GM19238 (cell line): ENCODE results near the gene SPEG.

Source experiments
- DNase-seq: peaks from one replicate; pipeline ENCODE4 v3.0.0; 2011; ENCODE audit warnings: low spot score; ENCODE audit not compliant: insufficient read length

The SPEG gene

DNA sequence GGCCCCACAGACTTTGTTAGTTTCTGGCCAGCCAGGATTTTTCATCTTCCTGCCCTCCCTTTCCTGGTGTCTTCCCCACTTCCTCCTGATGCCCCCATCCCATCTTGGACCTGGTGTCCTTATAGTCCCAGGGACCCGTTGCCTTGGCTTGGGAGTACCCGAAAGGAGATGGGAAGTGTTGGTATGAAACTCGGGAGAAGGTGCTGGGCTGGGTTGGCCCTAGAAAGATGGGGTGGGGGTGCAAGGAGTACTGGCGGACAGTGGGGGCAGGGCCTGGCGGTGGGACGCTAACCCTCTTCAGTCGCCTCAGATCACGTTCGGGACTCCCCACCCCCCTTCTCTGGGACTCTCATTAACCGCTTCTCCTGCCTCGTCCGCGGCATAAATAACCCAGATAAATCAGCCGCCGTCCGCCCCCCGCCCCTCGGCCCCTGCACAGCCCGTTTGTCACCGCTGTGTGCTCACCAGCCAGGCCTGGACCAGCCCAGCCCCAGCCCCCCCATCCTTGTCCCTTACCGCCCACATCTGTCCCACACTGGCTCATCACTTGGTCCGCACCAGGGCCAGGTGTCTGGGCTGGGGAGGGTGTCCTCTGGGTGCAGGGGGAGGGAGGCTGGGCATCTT lies 76.0 kb downstream of the SPEG start:
- DNase-seq: no peak

DNA sequence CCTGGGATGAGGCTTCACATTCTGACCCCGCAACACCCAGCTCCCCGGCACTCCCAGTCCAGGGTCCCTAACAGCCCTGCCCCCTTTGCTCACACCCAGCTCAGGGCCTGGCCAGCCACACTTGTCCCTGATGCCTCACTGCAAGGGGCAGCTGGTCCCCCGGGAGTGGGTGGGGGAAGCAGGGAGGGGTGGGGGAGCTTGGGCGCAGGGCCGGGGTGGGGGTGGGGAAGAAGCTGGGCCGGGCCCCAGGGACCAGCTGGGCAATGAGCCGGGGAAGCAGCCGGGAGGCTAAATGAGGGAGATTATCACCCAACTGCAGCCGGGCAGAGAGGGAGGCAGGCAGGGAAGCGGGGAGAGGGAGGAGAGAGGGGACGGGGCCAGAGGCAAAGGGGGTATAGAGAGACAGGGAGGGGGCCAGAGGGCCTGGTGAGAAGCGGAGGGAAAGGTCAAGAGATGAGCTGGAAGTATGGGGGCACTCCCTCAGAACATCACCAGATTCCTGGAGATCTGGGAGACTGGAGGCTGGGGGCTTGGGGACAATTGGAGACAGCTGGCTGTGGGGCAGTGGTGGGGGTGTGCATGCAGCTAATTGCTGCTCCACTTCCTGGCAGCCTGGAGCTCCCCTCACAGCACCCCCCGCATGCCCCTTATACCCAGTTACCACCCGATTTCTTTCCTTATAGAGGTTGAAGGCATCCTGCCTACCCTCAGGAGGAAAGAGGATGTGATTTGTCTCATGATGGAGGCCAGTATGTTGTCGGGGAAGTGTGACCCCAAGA lies 77.1 kb downstream of the SPEG start:
- no peak for DNase-seq

DNA sequence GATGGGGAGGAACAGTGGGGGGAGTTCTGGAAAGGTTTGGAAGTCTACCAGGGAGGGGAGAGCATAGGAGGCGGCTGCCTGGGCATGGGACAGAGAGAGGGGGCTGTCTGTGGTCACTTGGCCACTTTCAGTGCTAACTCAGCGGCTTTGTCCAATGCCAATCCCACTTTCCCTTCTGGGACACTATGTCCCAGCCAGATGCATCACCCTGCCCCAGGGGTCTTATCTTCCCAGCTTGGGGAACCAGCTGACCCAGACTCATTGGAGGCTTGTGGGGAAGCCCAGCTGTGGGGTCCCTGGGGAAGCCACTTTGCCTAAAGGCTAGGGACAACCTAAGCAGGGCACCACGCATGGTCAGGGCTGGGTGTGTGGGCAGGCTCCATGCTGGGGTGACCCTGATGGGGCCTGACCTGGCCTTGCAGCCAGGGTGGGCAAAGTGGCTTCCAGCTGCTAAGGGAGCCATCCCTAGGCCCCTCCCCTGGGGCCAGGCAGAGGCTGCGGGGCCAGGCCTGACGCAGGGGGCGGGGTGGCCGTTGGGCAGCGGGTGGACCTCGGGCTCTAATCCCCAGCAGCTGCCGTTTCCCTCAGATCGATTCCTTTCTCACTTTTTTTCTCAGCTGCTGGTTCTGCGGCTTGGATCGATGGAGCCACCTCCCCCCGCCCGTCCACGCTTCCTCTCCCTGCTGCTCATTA lies 78.0 kb downstream of the SPEG start:
- DNase-seq: no peak

DNA sequence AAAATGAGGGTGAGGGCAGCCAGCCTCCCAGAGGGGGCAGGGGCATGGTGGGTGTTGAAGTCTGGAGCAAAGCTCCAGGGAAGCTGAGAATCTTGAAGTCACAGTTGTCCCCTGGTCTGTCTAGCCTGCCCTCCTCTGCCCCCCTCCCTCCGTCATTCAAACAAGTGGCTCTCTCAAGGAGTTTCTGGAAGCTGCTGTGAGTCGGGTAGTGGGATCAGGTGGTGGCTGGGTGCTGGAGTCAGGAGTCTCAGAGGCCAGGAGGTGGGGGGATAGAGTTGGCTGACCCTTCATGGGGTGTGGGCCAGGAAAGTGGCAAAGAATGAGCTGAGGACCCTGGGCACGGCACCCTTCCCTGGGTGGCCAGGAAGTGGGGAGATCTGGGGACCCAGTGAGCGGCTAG lies 79.1 kb downstream of the SPEG start:
- no peak for DNase-seq

- no peak for DNase-seq
These were observed 79.6 kb downstream of the SPEG start, which contains the start of gene ASIC4 for GRCh38 chr2:219514196-219514761. TSS of gene ASIC4 (plus strand) at chr2:219514482. CDS start at chr2:219514725, 243 bp downstream.

GRCh38 chr2:219514836-219515235 lies 80.2 kb downstream of the SPEG start:
- no peak for DNase-seq

- DNase-seq: no peak
These were observed 81.4 kb downstream of the SPEG start for GRCh38 chr2:219515874-219516629.

GRCh38 chr2:219516888-219517287 lies 82.2 kb downstream of the SPEG start:
- no peak for DNase-seq

GRCh38 chr2:219517954-219518778 lies 83.5 kb downstream of the SPEG start:
- no peak for DNase-seq

DNA sequence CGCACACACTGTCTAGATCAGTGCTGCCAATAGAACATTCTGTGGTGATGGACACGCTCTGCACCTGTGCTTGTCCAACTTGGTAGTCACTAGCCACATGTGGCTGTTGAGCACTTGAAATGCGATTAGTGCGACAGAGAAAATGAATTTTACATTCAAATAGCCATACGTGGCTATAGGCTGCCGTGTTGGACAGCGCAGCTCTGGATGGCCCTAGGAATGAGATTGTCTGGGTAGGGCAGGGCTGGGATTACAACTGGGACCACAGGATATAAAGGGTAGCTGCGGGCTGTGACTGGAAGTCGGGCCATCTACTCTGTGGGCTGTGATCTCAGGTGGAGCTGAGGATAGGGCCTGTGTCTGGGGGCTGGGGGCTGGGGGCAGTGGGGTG lies 84.9 kb downstream of the SPEG start:
- no peak for DNase-seq

GRCh38 chr2:219520079-219520478 lies 85.4 kb downstream of the SPEG start:
- DNase-seq: no peak

DNA sequence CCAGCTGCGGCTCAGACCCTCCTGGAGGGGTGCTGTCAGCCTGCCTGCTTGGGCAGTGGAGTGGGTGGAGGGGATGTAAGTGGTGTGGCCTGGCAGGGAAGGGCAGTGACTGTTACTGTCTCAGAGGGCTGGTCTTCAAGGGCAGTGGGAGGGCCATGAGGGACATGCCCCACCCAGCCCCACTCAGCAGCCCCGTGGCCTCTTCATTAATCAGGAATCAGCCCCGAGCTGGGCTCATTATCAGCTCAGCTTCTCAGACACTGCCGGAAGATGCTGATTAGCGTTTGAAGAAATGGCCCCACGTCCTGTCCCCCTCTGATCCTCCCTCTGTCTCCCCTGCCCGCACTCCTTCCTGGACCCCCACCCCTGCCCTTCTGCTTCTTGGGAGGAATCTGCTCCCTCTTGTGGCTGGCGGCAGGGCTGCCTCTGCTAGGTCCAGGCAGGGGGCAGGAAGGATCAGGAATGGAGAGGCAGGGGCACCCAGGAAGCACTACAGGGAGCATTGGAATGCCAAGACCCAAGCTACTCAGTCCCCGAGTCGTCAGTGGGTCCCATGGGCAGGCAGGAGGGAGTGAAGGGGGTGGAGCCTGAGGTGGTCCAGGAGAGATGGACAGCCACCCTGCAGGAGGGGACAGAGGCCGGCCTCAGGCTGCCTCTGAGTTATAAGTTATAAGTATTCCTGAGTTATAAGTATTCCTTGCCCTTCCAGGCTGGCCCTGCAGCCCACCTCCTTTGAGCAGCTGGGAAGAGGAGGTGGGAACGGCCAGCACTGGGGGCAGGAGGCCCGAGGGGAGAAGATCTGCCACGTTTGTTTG lies 86.6 kb downstream of the SPEG start:
- no peak for DNase-seq

- DNase-seq: no peak
These were observed 87.7 kb downstream of the SPEG start for GRCh38 chr2:219522111-219523030.

DNA sequence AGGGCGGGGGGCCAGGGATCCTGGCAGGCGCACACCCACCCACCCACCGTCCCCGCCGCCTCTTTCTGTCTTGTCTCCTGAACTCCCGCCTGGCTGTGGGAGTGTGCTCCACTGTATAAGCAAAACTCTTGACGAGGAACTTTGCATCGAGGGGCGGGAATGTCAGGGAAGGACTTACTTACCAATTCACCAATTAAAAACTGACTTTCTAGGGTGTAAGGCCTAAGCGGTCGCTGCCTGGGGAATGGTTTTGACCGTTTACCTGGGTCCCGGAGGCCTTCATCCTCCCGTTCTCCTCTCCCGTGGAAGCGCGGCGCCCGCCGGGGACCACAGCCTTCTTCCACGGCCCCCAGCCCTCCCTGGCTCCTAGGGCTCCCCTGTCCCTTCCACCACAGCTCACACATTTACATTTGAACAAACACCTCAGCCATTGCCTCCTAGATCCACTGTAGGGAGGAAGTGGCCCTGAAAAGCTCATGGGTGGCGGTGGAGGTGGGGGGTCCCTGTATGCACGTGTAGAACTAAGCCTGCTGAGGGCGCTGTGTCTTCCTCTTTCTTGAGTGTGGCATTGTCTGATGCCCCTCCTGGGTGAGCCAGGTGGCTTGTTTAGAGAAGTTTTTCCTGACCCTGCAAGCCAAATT lies 88.5 kb downstream of the SPEG start:
- no peak for DNase-seq

DNA sequence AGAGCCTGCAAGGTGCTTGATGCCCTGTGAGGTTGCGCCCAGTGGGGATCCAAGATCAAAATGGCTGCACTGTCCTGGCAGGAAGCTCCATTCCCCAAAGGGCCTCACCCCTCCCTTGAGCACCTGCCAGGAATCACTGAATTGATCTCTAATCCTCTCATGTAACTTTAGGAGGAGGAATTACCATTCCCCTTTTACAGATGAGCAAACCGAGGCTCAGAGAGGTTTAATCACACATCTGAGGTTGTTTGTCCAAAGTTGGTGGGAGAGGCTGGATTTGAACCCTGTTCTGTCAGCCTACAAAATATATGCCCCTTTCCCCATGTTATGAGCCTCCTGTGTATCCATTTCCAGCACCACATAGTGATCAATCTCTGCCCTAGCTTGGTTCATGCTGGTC lies 90.2 kb downstream of the SPEG start:
- no peak for DNase-seq

GRCh38 chr2:219525533-219526232 lies 91.0 kb downstream of the SPEG start:
- no peak for DNase-seq

GRCh38 chr2:219526320-219527075 lies 91.9 kb downstream of the SPEG start:
- no peak for DNase-seq
